MCF 10A (cell line): ENCODE results near the gene BANF1. TPM values are rescaled to one million over a fixed set of nuclear protein-coding genes. Genes with fewer than 3 reads are reported as not detected.

Experiments used
- BruUV-seq: library from RNA; stranded (reverse); fragments of 400-500 nt; replicated peaks from 2 replicates; lab custom pipeline; 2021; lab: Mats Ljungman, UMichigan
- CTCF ChIA-PET: fragments of 300-600 bp; sonication (Branson Sonifier 250); formaldehyde crosslinking; extraction: SDS; loops from one replicate; lab custom pipeline; 2021; ENCODE audit warnings: antibody characterized with exemption, inconsistent platforms; lab: Yijun Ruan, JAX
- POLR2A ChIA-PET: fragments of 300-600, 350-650 bp; sonication (Branson Sonifier 250); formaldehyde crosslinking; extraction: SDS; loops from one replicate; lab custom pipeline; 2020; ENCODE audit warnings: antibody characterized with exemption, inconsistent platforms; lab: Yijun Ruan, JAX
- DNase-seq: peaks from one replicate; pipeline ENCODE4 v3.0.0-alpha.2; 2018; ENCODE audit not compliant: unreplicated experiment
- H3K27ac Mint-ChIP-seq: one replicate; pipeline ENCODE4 v1.8.0; 2022; ENCODE audit warnings: mild to moderate bottlenecking, low read depth, mixed read lengths; ENCODE audit not compliant: unreplicated experiment
- H3K27me3 Mint-ChIP-seq: one replicate; pipeline ENCODE4 v1.8.0; 2022; ENCODE audit warnings: mixed read lengths; ENCODE audit not compliant: insufficient read depth, unreplicated experiment
- H3K36me3 Mint-ChIP-seq: one replicate; pipeline ENCODE4 v1.8.0; 2022; ENCODE audit warnings: mild to moderate bottlenecking, moderate library complexity, mixed read lengths; ENCODE audit not compliant: insufficient read depth, unreplicated experiment
- H3K4me1 Mint-ChIP-seq: one replicate; pipeline ENCODE4 v1.8.0; 2022; ENCODE audit warnings: mixed read lengths; ENCODE audit not compliant: insufficient read depth, unreplicated experiment
- H3K4me3 Mint-ChIP-seq: one replicate; pipeline ENCODE4 v1.8.0; 2022; ENCODE audit warnings: mild to moderate bottlenecking, moderate library complexity, mixed read lengths; ENCODE audit not compliant: unreplicated experiment
- H3K9me3 Mint-ChIP-seq: one replicate; pipeline ENCODE4 v1.8.0; 2022; ENCODE audit warnings: mixed read lengths; ENCODE audit not compliant: unreplicated experiment
- CTCF ChIP-seq: fragments of 200-600 bp; IDR thresholded peaks from one replicate; pipeline ENCODE4 v1.8.0; 2022; ENCODE audit warnings: antibody characterized with exemption, mild to moderate bottlenecking; ENCODE audit not compliant: unreplicated experiment
- intact Hi-C: fragments of 100-400 bp; cut with micrococcal nuclease; formaldehyde crosslinking; loops from 2 replicates; pipeline ENCODE4 v1.14.1; 2022
- total RNA-seq: library from RNA; stranded (reverse); gene quantifications from 2 replicates; pipeline ENCODE4 v1.2.3, GENCODE V29; 2022

BANF1 gene
- total RNA-seq, 1 experiment from 2014 or later, result 198 TPM

- no peaks in the 10 kb centered on the region for H3K9me3 Mint-ChIP-seq
- H3K36me3 Mint-ChIP-seq, result no peaks in the 10 kb centered on the region
- H3K4me3 Mint-ChIP-seq, result no peak overlapping the region
- ChIA-PET CTCF (interaction anchor here (1.5 to 1.8 kb wide), 3 partner anchors 10 to 33 kb away, joined by 4 to 12 read pairs (median 11); no protein-coding TSS in a partner anchor), POLR2A (interaction anchor here (0.8 to 2.9 kb wide), 4 partner anchors 9 to 10 kb away, joined by 3 to 10 read pairs (median 4); partner anchors contain the start of genes BANF1 and EIF1AD)
- DNase-seq, result no peak
- peaks cover 20% of the 10 kb centered on the region for H3K4me1 Mint-ChIP-seq
- BruUV-seq, result no TSS peak
- TF ChIP-seq CTCF, result no peak
- no peak overlapping the region for H3K27ac Mint-ChIP-seq
- H3K27me3 Mint-ChIP-seq, result no peaks in the 10 kb centered on the region
- intact Hi-C loops, result no loop called here
These were observed 10.2 kb downstream of the BANF1 start for GRCh38 chr11:66012371-66012945.

- BruUV-seq, result no TSS peak
- no peak for TF ChIP-seq CTCF
- Mint-ChIP-seq H3K4me3 (no peak overlapping the region), H3K36me3 (no peaks in the 10 kb centered on the region), H3K27ac (no peak overlapping the region), H3K9me3 (no peaks in the 10 kb centered on the region), H3K4me1 (peaks cover 16% of the 10 kb centered on the region), H3K27me3 (no peaks in the 10 kb centered on the region)
- intact Hi-C loops, result no loop called here
- ChIA-PET POLR2A (interaction anchor here (0.8 to 2.9 kb wide), 2 partner anchors 9 to 11 kb away, joined by 3 to 10 read pairs; partner anchors contain the start of genes BANF1 and EIF1AD), CTCF (interaction anchor here (0.6 to 1.8 kb wide), 2 partner anchors 9 to 42 kb away, joined by 3 to 11 read pairs; no protein-coding TSS in a partner anchor)
- DNase-seq, result no peak
These were observed 10.9 kb downstream of the BANF1 start for GRCh38 chr11:66012946-66013761.

- BruUV-seq, result no TSS peak
- H3K4me1 Mint-ChIP-seq, result peaks cover 11% of the 10 kb centered on the region
- H3K27ac Mint-ChIP-seq, result no peak overlapping the region
- POLR2A ChIA-PET, result no interaction called here
- no peaks in the 10 kb centered on the region for H3K27me3 Mint-ChIP-seq
- no peaks in the 10 kb centered on the region for H3K9me3 Mint-ChIP-seq
- H3K36me3 Mint-ChIP-seq, result no peaks in the 10 kb centered on the region
- no peak for TF ChIP-seq CTCF
- CTCF ChIA-PET, result interaction anchor here (1.8 kb wide), 1 partner anchor 9 kb away, joined by 11 read pairs; no protein-coding TSS in a partner anchor
- no peak overlapping the region for H3K4me3 Mint-ChIP-seq
- no peak for DNase-seq
- intact Hi-C loops, result no loop called here
These were observed 11.4 kb downstream of the BANF1 start for GRCh38 chr11:66013762-66014100.

- ChIA-PET POLR2A (no interaction called here), CTCF (interaction anchor here (0.8 kb wide), 1 partner anchor 136 kb away, joined by 3 read pairs; no protein-coding TSS in a partner anchor)
- intact Hi-C loops, result no loop called here
- H3K27me3 Mint-ChIP-seq, result no peaks in the 10 kb centered on the region
- TF ChIP-seq CTCF, result no peak
- no peaks in the 10 kb centered on the region for H3K9me3 Mint-ChIP-seq
- no peaks in the 10 kb centered on the region for H3K36me3 Mint-ChIP-seq
- no TSS peak for BruUV-seq
- no peak for DNase-seq
- H3K4me1 Mint-ChIP-seq, result peaks cover 11% of the 10 kb centered on the region
- H3K27ac Mint-ChIP-seq, result peak overlapping the region; percentile 70
- H3K4me3 Mint-ChIP-seq, result no peak overlapping the region
These were observed 12.6 kb downstream of the BANF1 start for GRCh38 chr11:66014804-66015453.
